Ovary (tissue), 9 donors: Measurements from ENCODE around the gene PCSK2. TPM values are rescaled to one million over a fixed set of nuclear protein-coding genes. Genes with fewer than 3 reads are reported as not detected.

Experiments
- DNase-seq, 5 donors: peaks; one replicate each; pipeline ENCODE4 v3.0.0-alpha.2; 2019 to 2020
- H3K27ac ChIP-seq, 2 donors: fragments of 200-600 bp; one replicate each; pipeline versions ENCODE4 v1.5.1 to v1.8.0; 2019 to 2022
- H3K27me3 ChIP-seq: fragments of 200-600 bp; one replicate; pipeline ENCODE4 v1.8.0; 2022
- H3K36me3 ChIP-seq: fragments of 200-600 bp; sonication (generic); one replicate; pipeline ENCODE4 v1.5.1; 2019
- H3K4me1 ChIP-seq: one replicate; pipeline ENCODE4 v1.8.1; 2013; ENCODE audit warnings: mild to moderate bottlenecking, moderate library complexity; ENCODE audit not compliant: insufficient read depth
- H3K4me3 ChIP-seq: fragments of 200-600 bp; sonication (generic); one replicate; pipeline ENCODE4 v1.5.1; 2017
- H3K9me3 ChIP-seq, 2 donors: fragments of 200-600 bp in 1 of 2; sonication (generic) in 1 of 2; one replicate each; pipeline versions ENCODE4 v1.5.1 to v1.8.1; 2013 to 2019; ENCODE audit warnings: mild to moderate bottlenecking in 1 of 2, moderate library complexity in 1 of 2
- EP300 ChIP-seq: sonication (generic); formaldehyde crosslinking; IDR thresholded peaks from one replicate; pipeline ENCODE4 v1.6.1; 2017; ENCODE audit warnings: antibody characterized with exemption
- POLR2A ChIP-seq: fragments of 450-650 bp; IDR thresholded peaks from one replicate; pipeline ENCODE4 v1.6.1; 2017; ENCODE audit warnings: antibody characterized with exemption, mild to moderate bottlenecking, moderate library complexity
- WGBS, 3 donors: extraction: QIAGEN DNeasy Blood & Tissue Kit in 1 of 3; methylation state at CpG; one replicate each; pipeline versions ENCODE4 v1.1.5 to v1.1.7; 2013 to 2017; 5-methylcytosine and 5-hydroxymethylcytosine counted together
- intact Hi-C, 4 donors: fragments of 100-400 bp; cut with DNase I; formaldehyde crosslinking; loops; one replicate each; pipeline versions ENCODE4 v1.11.0 to v1.15.1; 2022 to 2023
- polyA plus RNA-seq, 2 donors: library from polyadenylated mRNA; stranded (reverse); fragments of 200-250 nt in 1 of 2; fragments of 350-450 nt in 1 of 2; fragmentation: Illumina TruSeq in 1 of 2; extraction: RNeasy Lipid Tissue Mini Kit (QIAGEN cat#74804) in 1 of 2; gene quantifications; one replicate each; pipeline ENCODE4 v1.2.3, GENCODE V29; 2013 to 2014
- total RNA-seq, 7 donors: library from RNA; depleted of rRNA in 2 of 7; stranded (reverse); fragments of >200 nt in 2 of 7; fragmentation: NEBNext Ultra II Directional in 3 of 7; extraction: Animal tissue kit (Norgen Biotek cat#: 25700) in 3 of 7; gene quantifications; one replicate each; pipeline versions ENCODE4 v1.1.0 to v1.2.4, GENCODE V29; 2016 to 2023
- TF ChIP-seq, protein P1 (sequence below), 3 donors: fragments of 450-650 bp in 2 of 3; fragments of 200-600 bp in 1 of 3; IDR thresholded peaks; one replicate each; pipeline versions ENCODE4 v1.5.1 to v1.8.0; 2016 to 2022; ENCODE audit warnings: antibody characterized with exemption in 3 of 3, mild to moderate bottlenecking in 1 of 3
- donor health status: DM: no; HTN: no; CAD: no; lungs with moderate emphysema.
- donor health status: DM: no; HTN: no; CAD: no.
- donor health status: Bipolar disorder and iron deficiency.
- donor health status: DM: yes; HTN: yes; CAD: no.
- donor health status: DM: no; HTN: no; CAD: no.
- donor health status: DM: yes; HTN: yes; CAD: no.

PCSK2 gene
- total and polyA plus RNA-seq, 9 donors = 3.0 to 27.8 (median 6.7) TPM

DNA sequence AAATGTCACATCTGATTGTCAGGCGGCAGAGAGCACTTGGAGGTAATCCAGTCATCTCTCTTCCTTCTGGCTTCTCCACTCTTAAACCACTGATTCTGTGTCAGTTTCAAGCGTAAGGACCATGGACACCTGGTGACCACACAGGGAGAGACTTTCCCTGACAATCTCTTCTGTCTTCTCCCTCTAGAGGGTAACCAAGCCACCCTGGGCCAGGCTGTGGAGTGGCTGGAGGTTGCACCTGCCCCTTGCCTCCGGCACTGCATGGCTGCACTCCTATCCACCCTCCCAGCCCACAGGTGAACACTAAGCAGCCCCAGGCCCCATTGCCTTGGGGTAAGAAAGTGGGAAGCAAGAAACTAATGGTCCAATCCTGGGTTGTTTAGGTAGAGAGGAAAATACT lies 225.6 kb downstream of the PCSK2 start:
- DNase-seq = no peak
- no peaks in the 10 kb centered on the region for H3K36me3 ChIP-seq
- H3K27me3 ChIP-seq = no peaks in the 10 kb centered on the region
- H3K27ac ChIP-seq = no peak overlapping the region
- TF ChIP-seq EP300 = no peak
- no peak for TF ChIP-seq POLR2A
- TF ChIP-seq, protein P1, sequence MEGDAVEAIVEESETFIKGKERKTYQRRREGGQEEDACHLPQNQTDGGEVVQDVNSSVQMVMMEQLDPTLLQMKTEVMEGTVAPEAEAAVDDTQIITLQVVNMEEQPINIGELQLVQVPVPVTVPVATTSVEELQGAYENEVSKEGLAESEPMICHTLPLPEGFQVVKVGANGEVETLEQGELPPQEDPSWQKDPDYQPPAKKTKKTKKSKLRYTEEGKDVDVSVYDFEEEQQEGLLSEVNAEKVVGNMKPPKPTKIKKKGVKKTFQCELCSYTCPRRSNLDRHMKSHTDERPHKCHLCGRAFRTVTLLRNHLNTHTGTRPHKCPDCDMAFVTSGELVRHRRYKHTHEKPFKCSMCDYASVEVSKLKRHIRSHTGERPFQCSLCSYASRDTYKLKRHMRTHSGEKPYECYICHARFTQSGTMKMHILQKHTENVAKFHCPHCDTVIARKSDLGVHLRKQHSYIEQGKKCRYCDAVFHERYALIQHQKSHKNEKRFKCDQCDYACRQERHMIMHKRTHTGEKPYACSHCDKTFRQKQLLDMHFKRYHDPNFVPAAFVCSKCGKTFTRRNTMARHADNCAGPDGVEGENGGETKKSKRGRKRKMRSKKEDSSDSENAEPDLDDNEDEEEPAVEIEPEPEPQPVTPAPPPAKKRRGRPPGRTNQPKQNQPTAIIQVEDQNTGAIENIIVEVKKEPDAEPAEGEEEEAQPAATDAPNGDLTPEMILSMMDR (IDR thresholded peaks at IDR 0.05) = no peak
- no peaks in the 10 kb centered on the region for H3K9me3 ChIP-seq
- WGBS, 3 donors = 89 to 93% (median 91%) methylated on average over 3 of the region's 3 CpGs
- intact Hi-C loops = no loop called here
- H3K4me1 ChIP-seq = no peaks in the 10 kb centered on the region
- H3K4me3 ChIP-seq = no peak overlapping the region

DNA sequence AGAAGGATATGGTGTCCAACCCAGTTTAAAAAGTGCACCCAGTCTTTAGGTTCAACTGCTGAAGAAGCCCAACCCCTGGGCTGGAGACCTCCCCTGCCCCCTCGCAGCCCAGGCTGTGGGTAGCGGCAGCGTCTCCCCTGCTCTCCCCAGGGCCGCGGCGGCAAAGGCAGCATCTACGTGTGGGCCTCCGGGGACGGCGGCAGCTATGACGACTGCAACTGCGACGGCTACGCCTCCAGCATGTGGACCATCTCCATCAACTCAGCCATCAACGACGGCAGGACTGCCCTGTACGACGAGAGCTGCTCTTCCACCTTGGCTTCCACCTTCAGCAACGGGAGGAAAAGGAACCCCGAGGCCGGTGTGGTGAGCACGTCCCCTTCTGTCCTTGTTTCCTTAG lies 226.8 kb downstream of the PCSK2 start:
- H3K9me3 ChIP-seq = no peaks in the 10 kb centered on the region
- no peaks in the 10 kb centered on the region for H3K36me3 ChIP-seq
- no peak overlapping the region for H3K4me3 ChIP-seq
- no peaks in the 10 kb centered on the region for H3K27me3 ChIP-seq
- no peak overlapping the region for H3K27ac ChIP-seq
- DNase-seq = no peak
- no peak for TF ChIP-seq POLR2A
- TF ChIP-seq EP300 = no peak
- TF ChIP-seq, protein P1 (IDR thresholded peaks at IDR 0.05) = no peak
- H3K4me1 ChIP-seq = no peaks in the 10 kb centered on the region
- 89 to 93% (median 92%) methylated on average over 22 of the region's 22 CpGs for WGBS, 3 donors
- intact Hi-C loops = no loop called here

DNA sequence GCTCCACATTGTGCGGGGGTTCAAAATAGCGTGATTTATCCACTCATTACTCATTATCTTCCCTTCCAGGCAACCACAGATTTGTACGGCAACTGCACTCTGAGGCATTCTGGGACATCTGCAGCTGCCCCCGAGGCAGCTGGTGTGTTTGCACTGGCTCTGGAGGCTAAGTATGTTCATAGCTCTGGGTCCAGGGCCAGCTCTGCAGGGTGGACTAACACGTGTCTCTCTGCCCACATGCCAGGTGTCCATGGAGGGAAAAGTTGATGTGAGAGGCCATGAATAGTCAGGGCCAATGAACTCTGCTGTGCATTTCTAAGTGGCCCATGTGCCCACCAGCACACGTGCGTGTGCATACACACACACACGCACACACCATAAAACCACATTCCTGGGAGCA lies 229.4 kb downstream of the PCSK2 start:
- no peaks in the 10 kb centered on the region for H3K4me1 ChIP-seq
- no peak for DNase-seq
- H3K27ac ChIP-seq = no peak overlapping the region
- no peaks in the 10 kb centered on the region for H3K9me3 ChIP-seq
- intact Hi-C loops = no loop called here
- WGBS, 3 donors = 79 to 86% (median 81%) methylated on average over 8 of the region's 8 CpGs
- no peak overlapping the region for H3K4me3 ChIP-seq
- H3K36me3 ChIP-seq = no peaks in the 10 kb centered on the region
- no peaks in the 10 kb centered on the region for H3K27me3 ChIP-seq
- TF ChIP-seq POLR2A = no peak
- no peak for TF ChIP-seq EP300
- TF ChIP-seq, protein P1 (IDR thresholded peaks at IDR 0.05) = no peak

DNA sequence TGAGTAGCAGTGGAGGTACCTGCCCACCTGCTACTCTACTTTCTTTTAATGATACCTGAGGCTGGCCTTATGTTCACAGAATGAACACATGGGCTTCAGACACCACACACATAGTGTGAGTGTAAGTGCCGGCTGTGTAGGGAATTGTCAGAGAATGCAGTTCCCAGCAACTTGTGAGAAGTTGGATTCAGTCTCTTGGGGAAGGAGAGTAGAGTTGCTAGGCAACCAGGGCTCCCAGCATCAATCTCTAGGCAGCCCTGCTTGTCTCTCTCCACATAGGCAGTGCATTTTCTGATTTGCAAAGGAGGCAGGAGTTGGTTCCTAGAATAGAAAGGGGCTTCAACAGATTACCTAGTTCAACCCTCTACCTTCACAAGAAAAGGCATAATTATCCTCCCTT lies 230.2 kb downstream of the PCSK2 start:
- 77 to 90% (median 82%) methylated on average over 1 of the region's 1 CpG for WGBS, 3 donors
- Histone ChIP-seq H3K36me3 (no peaks in the 10 kb centered on the region), H3K27ac (no peak overlapping the region), H3K4me1 (no peaks in the 10 kb centered on the region), H3K4me3 (no peak overlapping the region), H3K9me3 (no peaks in the 10 kb centered on the region), H3K27me3 (no peaks in the 10 kb centered on the region)
- intact Hi-C loops = no loop called here
- no peak for TF ChIP-seq EP300
- TF ChIP-seq POLR2A = no peak
- TF ChIP-seq, protein P1 (IDR thresholded peaks at IDR 0.05) = no peak
- DNase-seq = no peak
